Measurements from ENCODE around the gene TBC1D5. TPM values are rescaled to one million over a fixed set of nuclear protein-coding genes. Genes with fewer than 3 reads are reported as not detected.

Gene TBC1D5
- total and polyA plus RNA-seq, 2 experiments from 2014 or later, result 31.0 to 69.9 TPM

GRCh38 chr3:17444865-17445264, 297.6 kb downstream of the TBC1D5 start:
- in situ Hi-C loops (cut with MboI), result no loop called here
- Histone ChIP-seq H2AFZ (no peak overlapping the region), H3K9me3 (ENCODE audit: low read depth) (no peaks in the 10 kb centered on the region), H3F3A (ENCODE audit: insufficient read depth) (no peaks in the 10 kb centered on the region), H3K4me1 (ENCODE audit: insufficient read depth) (no peaks in the 10 kb centered on the region), H3K36me3 (ENCODE audit: low read depth) (no peaks in the 10 kb centered on the region), H3K9ac (no peak overlapping the region), H3K79me2 (ENCODE audit: insufficient read depth) (no peaks in the 10 kb centered on the region), H3K9me2 (ENCODE audit: insufficient read depth) (no peaks in the 10 kb centered on the region), H3K4me3 (no peak overlapping the region), H3K27ac (no peak overlapping the region), H3K4me2 (ENCODE audit: unreplicated experiment) (no peak overlapping the region), H3K27me3 (replicated peaks; ENCODE audit: insufficient read depth) (no peaks in the 10 kb centered on the region), H4K20me1 (ENCODE audit: insufficient read depth) (no peaks in the 10 kb centered on the region)
- DNase-seq, result no peak
- TF ChIP-seq EZH2phosphoT487 (IDR thresholded peaks at IDR 0.05; ENCODE audit: insufficient read depth, low read depth) (no peak), EZH2 (IDR thresholded peaks at IDR 0.05; ENCODE audit: insufficient read depth, poor library complexity, severe bottlenecking) (no peak)

DNA sequence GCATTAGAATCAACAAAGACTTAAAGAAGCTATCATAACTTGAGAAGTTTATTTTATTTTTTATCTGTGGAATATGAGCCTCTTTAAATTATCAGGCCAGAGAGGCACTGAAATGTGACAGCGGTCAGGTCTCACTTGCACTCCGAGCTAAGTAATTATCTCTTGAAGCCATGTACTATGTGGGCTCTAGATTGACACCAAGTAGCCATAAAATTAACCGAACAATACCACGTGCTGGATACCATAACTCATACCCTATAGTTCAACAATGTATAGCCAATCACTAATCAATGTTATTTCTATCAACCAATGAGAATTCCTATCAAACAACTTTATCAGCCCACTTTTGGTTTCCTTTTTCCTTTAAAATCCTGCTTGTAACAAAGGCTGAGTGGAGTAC, 299.3 kb downstream of the TBC1D5 start:
- TF ChIP-seq EZH2phosphoT487 (IDR thresholded peaks at IDR 0.05; ENCODE audit: insufficient read depth, low read depth) (no peak), EZH2 (IDR thresholded peaks at IDR 0.05; ENCODE audit: insufficient read depth, poor library complexity, severe bottlenecking) (no peak)
- in situ Hi-C loops (cut with MboI), result no loop called here
- no peaks in the 10 kb centered on the region for H3K9me2 ChIP-seq (ENCODE audit: insufficient read depth)

GRCh38 chr3:17442332-17443049, 299.9 kb downstream of the TBC1D5 start:
- no peaks in the 10 kb centered on the region for H4K20me1 ChIP-seq (ENCODE audit: insufficient read depth)
- no peak overlapping the region for H3K27ac ChIP-seq
- H3K36me3 ChIP-seq (ENCODE audit: low read depth), result no peaks in the 10 kb centered on the region
- TF ChIP-seq EZH2phosphoT487 (IDR thresholded peaks at IDR 0.05; ENCODE audit: insufficient read depth, low read depth), result no peak
- no peak for TF ChIP-seq EZH2 (IDR thresholded peaks at IDR 0.05; ENCODE audit: insufficient read depth, poor library complexity, severe bottlenecking)
- H3K4me3 ChIP-seq, result no peak overlapping the region
- in situ Hi-C loops (cut with MboI), result no loop called here
- H3K4me2 ChIP-seq (ENCODE audit: unreplicated experiment), result no peak overlapping the region
- no peaks in the 10 kb centered on the region for H3K9me3 ChIP-seq (ENCODE audit: low read depth)
- no peaks in the 10 kb centered on the region for H3K4me1 ChIP-seq (ENCODE audit: insufficient read depth)
- H3K27me3 ChIP-seq (replicated peaks; ENCODE audit: insufficient read depth), result no peaks in the 10 kb centered on the region
- no peaks in the 10 kb centered on the region for H3K9me2 ChIP-seq (ENCODE audit: insufficient read depth)
- no peaks in the 10 kb centered on the region for H3K79me2 ChIP-seq (ENCODE audit: insufficient read depth)
- DNase-seq, result peak; percentile 32
- 83 to 95% methylated on average over 3 of the region's 3 CpGs for WGBS, 2 experiments (ENCODE audit: low coverage in 1 of 2, low lambda C conversion rate in 2 of 2, missing lambda C conversion rate in 2 of 2)
- H3F3A ChIP-seq (ENCODE audit: insufficient read depth), result no peaks in the 10 kb centered on the region
- H2AFZ ChIP-seq, result no peak overlapping the region
- no peak overlapping the region for H3K9ac ChIP-seq

More for the DNA sequence above, 299.3 kb downstream of the TBC1D5 start:
- no peaks in the 10 kb centered on the region for H3K27me3 ChIP-seq (replicated peaks; ENCODE audit: insufficient read depth)
- no peak overlapping the region for H2AFZ ChIP-seq
- H3F3A ChIP-seq (ENCODE audit: insufficient read depth), result no peaks in the 10 kb centered on the region
- H3K4me2 ChIP-seq (ENCODE audit: unreplicated experiment), result no peak overlapping the region
- H3K9me3 ChIP-seq (ENCODE audit: low read depth), result no peaks in the 10 kb centered on the region
- no peaks in the 10 kb centered on the region for H3K36me3 ChIP-seq (ENCODE audit: low read depth)
- DNase-seq, result no peak
- no peak overlapping the region for H3K27ac ChIP-seq
- H3K4me3 ChIP-seq, result no peak overlapping the region
- 84 to 87% methylated on average over 4 of the region's 4 CpGs for WGBS, 2 experiments (ENCODE audit: low coverage in 1 of 2, low lambda C conversion rate in 2 of 2, missing lambda C conversion rate in 2 of 2)
- no peaks in the 10 kb centered on the region for H3K4me1 ChIP-seq (ENCODE audit: insufficient read depth)
- no peaks in the 10 kb centered on the region for H3K79me2 ChIP-seq (ENCODE audit: insufficient read depth)
- no peak overlapping the region for H3K9ac ChIP-seq
- no peaks in the 10 kb centered on the region for H4K20me1 ChIP-seq (ENCODE audit: insufficient read depth)

DNA sequence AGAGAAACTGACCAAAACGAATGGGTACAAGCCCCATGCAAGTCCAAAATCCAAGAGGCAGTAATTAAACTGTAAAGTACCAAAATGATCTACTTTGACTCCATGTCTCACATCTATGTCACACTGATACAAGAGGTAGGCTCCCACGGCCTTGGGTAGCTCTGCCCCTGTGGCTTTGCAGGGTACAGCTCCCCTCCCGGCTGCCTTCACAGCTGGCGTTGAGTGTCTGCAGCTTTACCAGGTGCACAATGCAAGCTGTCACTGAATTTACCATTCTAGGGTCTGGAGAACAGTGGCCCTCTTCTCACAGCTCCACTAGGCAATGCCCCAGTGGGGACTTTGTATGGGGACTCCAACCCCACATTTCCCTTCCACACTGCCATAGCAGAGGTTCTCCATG, 308.6 kb downstream of the TBC1D5 start:
- H3K9ac ChIP-seq, result no peak overlapping the region
- no peak overlapping the region for H2AFZ ChIP-seq
- H3K27ac ChIP-seq, result no peak overlapping the region
- WGBS, 2 experiments (ENCODE audit: low coverage in 1 of 2, low lambda C conversion rate in 2 of 2, missing lambda C conversion rate in 2 of 2), result 89 to 91% methylated on average over 4 of the region's 4 CpGs
- H3K4me1 ChIP-seq (ENCODE audit: insufficient read depth), result peaks cover 19% of the 10 kb centered on the region
- no peak for DNase-seq
- H3K9me2 ChIP-seq (ENCODE audit: insufficient read depth), result no peaks in the 10 kb centered on the region
- no peaks in the 10 kb centered on the region for H3K36me3 ChIP-seq (ENCODE audit: low read depth)
- no peaks in the 10 kb centered on the region for H3K79me2 ChIP-seq (ENCODE audit: insufficient read depth)
- H3K4me2 ChIP-seq (ENCODE audit: unreplicated experiment), result no peak overlapping the region
- H3K4me3 ChIP-seq, result no peak overlapping the region
- H3K27me3 ChIP-seq (replicated peaks; ENCODE audit: insufficient read depth), result no peaks in the 10 kb centered on the region
- H3F3A ChIP-seq (ENCODE audit: insufficient read depth), result peaks cover 6% of the 10 kb centered on the region; the same call in 1 of the 2 replicates
- no peaks in the 10 kb centered on the region for H3K9me3 ChIP-seq (ENCODE audit: low read depth)
- H4K20me1 ChIP-seq (ENCODE audit: insufficient read depth), result no peaks in the 10 kb centered on the region
- TF ChIP-seq EZH2 (IDR thresholded peaks at IDR 0.05; ENCODE audit: insufficient read depth, poor library complexity, severe bottlenecking) (no peak), EZH2phosphoT487 (IDR thresholded peaks at IDR 0.05; ENCODE audit: insufficient read depth, low read depth) (no peak)
- in situ Hi-C loops (cut with MboI), result loop anchor here (10.0 kb wide), 1 partner anchor 401 kb away; no protein-coding TSS in a partner anchor

All from GM23248 (cell line).